Measurements from ENCODE around the gene KANSL1L. TPM values are rescaled to one million over a fixed set of nuclear protein-coding genes. Genes with fewer than 3 reads are reported as not detected.

KANSL1L gene
- polyA plus RNA-seq, 1 experiment: 8.9 TPM

GRCh38 chr2:210132239-210132638 lies 39.0 kb downstream of the KANSL1L start:
- no peaks in the 10 kb centered on the region for H3K9me3 ChIP-seq (ENCODE audit: control insufficient read depth, insufficient read depth, low read length)
- TF ChIP-seq, protein P1, sequence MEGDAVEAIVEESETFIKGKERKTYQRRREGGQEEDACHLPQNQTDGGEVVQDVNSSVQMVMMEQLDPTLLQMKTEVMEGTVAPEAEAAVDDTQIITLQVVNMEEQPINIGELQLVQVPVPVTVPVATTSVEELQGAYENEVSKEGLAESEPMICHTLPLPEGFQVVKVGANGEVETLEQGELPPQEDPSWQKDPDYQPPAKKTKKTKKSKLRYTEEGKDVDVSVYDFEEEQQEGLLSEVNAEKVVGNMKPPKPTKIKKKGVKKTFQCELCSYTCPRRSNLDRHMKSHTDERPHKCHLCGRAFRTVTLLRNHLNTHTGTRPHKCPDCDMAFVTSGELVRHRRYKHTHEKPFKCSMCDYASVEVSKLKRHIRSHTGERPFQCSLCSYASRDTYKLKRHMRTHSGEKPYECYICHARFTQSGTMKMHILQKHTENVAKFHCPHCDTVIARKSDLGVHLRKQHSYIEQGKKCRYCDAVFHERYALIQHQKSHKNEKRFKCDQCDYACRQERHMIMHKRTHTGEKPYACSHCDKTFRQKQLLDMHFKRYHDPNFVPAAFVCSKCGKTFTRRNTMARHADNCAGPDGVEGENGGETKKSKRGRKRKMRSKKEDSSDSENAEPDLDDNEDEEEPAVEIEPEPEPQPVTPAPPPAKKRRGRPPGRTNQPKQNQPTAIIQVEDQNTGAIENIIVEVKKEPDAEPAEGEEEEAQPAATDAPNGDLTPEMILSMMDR (IDR thresholded peaks at IDR 0.05; ENCODE audit: low read depth, low read length): no peak
- POLR2A ChIA-PET: no interaction called here
- CTCF ChIA-PET: no interaction called here
- H3K4me3 ChIP-seq (ENCODE audit: low read depth, low read length): no peak overlapping the region
- H3K27ac ChIP-seq (ENCODE audit: low read depth, low read length): no peak overlapping the region
- H3K27me3 ChIP-seq (ENCODE audit: control insufficient read depth, insufficient read depth, low read length): no peaks in the 10 kb centered on the region
- no peak for DNase-seq (ENCODE audit: low read depth, low spot score)

GRCh38 chr2:210128961-210129360 lies 42.2 kb downstream of the KANSL1L start:
- CTCF ChIA-PET: interaction anchor here (0.9 kb wide), 1 partner anchor 56 kb away, joined by 4 read pairs; no protein-coding TSS in a partner anchor
- no peak for DNase-seq (ENCODE audit: low read depth, low spot score)
- TF ChIP-seq, protein P1 (IDR thresholded peaks at IDR 0.05; ENCODE audit: low read depth, low read length): no peak
- POLR2A ChIA-PET: no interaction called here
- Histone ChIP-seq H3K27me3 (ENCODE audit: control insufficient read depth, insufficient read depth, low read length) (no peaks in the 10 kb centered on the region), H3K27ac (ENCODE audit: low read depth, low read length) (no peak overlapping the region), H3K4me3 (ENCODE audit: low read depth, low read length) (no peak overlapping the region), H3K9me3 (ENCODE audit: control insufficient read depth, insufficient read depth, low read length) (no peaks in the 10 kb centered on the region)

- CTCF ChIA-PET: interaction anchor here (0.6 to 1.0 kb wide), 2 partner anchors 81 to 630 kb away, joined by 3 to 5 read pairs; no protein-coding TSS in a partner anchor
- Histone ChIP-seq H3K27ac (ENCODE audit: low read depth, low read length) (no peak overlapping the region), H3K4me3 (ENCODE audit: low read depth, low read length) (no peak overlapping the region), H3K9me3 (ENCODE audit: control insufficient read depth, insufficient read depth, low read length) (no peaks in the 10 kb centered on the region), H3K27me3 (ENCODE audit: control insufficient read depth, insufficient read depth, low read length) (no peaks in the 10 kb centered on the region)
- DNase-seq (ENCODE audit: low read depth, low spot score): no peak
- POLR2A ChIA-PET: no interaction called here
- TF ChIP-seq, protein P1 (IDR thresholded peaks at IDR 0.05; ENCODE audit: low read depth, low read length): no peak
These were observed 57.5 kb downstream of the KANSL1L start for GRCh38 chr2:210113614-210114235.

- no peaks in the 10 kb centered on the region for H3K27me3 ChIP-seq (ENCODE audit: control insufficient read depth, insufficient read depth, low read length)
- ChIA-PET CTCF (no interaction called here), POLR2A (no interaction called here)
- H3K4me3 ChIP-seq (ENCODE audit: low read depth, low read length): no peak overlapping the region
- DNase-seq (ENCODE audit: low read depth, low spot score): no peak
- H3K27ac ChIP-seq (ENCODE audit: low read depth, low read length): no peak overlapping the region
- TF ChIP-seq, protein P1 (IDR thresholded peaks at IDR 0.05; ENCODE audit: low read depth, low read length): no peak
- no peaks in the 10 kb centered on the region for H3K9me3 ChIP-seq (ENCODE audit: control insufficient read depth, insufficient read depth, low read length)
These were observed 58.3 kb downstream of the KANSL1L start for GRCh38 chr2:210112871-210113270.

DNA sequence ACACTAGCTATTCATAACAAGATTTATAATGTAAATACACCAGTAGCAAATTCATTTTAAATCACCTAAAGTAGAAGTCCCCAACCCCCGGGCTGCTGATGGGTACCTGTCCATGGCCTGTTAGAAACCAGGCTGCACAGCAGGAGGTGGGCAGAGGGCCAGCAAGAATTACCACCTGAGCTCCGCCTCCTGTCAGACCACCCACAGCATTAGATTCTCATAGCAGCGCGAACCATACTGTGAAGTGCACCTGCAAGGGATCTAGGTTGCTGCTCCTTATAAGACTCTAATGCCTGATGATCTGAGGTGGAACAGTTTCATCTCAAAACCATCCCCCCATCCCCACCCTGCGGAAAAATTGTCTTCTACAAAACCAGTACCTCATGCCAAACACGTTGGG lies 71.3 kb downstream of the KANSL1L start:
- no peak for DNase-seq (ENCODE audit: low read depth, low spot score)
- CTCF ChIA-PET: no interaction called here
- H3K27me3 ChIP-seq (ENCODE audit: control insufficient read depth, insufficient read depth, low read length): no peaks in the 10 kb centered on the region

More for the DNA sequence above, 71.3 kb downstream of the KANSL1L start:
- POLR2A ChIA-PET: no interaction called here
- TF ChIP-seq, protein P1 (IDR thresholded peaks at IDR 0.05; ENCODE audit: low read depth, low read length): no peak
- Histone ChIP-seq H3K9me3 (ENCODE audit: control insufficient read depth, insufficient read depth, low read length) (no peaks in the 10 kb centered on the region), H3K4me3 (ENCODE audit: low read depth, low read length) (no peak overlapping the region), H3K27ac (ENCODE audit: low read depth, low read length) (no peak overlapping the region)

Measured in AG04450 (cell line).